Measurements from ENCODE around the gene S100A11.
A peak's percentile ranks its signal among the peaks of the same experiment; 100 is the strongest.
"Not testable (repeated sequence)": the region's sequence is repeated elsewhere in the genome, so short reads cannot be mapped to it uniquely, and the experiment has no call there.

Gene S100A11

DNA sequence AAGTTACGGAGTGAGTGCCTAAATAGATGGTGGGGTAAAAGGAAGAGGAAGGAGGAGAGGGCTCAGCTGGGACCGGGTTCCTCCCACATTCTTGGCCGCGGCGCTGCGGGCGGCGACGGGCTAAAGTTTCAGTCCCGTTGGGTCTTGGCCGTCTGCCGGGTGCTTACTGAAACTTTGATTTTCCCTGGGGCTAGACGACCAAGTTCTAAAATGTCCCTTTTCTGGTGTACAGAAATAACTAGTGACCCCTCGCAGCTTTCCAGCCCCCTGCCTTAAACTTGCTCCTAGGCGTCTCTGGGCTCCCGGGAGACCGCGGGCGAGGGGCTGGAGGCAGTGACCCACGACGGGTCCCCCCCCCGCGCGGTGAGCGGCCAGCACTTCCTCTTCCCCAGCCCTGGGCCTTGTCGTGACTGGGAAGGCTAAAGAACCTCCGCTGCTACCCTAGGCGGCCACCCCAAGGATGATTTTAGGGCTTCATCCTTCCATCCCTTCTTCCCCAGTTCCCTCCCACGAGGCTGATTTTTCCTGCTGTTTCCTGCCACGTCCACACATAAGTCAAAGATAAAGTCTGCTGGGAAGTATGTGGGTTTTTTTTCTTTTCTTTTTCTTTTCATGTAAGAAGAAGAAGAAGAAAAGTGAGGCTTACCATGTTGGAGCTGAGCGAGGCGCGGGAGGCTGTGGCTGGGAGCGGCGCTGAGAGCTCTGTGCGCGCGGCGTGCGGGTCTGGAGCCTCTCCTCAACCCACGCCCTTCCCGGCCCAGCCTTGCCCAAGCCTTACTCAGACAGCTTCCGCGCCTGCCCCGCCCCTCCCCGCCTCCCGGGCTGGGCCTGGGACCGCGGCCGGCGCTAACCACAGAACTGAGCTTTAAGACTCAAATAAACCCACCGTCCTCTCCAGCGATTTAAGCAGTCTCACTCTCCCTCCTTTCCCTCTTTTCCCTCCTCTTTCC, at the start of gene S100A11:
S100A11 (minus strand) TSS at position 738 of the 950 bp plus-strand sequence; CDS start at position 649, 89 bp downstream.
- DNase-seq: peak; percentile 39

DNA sequence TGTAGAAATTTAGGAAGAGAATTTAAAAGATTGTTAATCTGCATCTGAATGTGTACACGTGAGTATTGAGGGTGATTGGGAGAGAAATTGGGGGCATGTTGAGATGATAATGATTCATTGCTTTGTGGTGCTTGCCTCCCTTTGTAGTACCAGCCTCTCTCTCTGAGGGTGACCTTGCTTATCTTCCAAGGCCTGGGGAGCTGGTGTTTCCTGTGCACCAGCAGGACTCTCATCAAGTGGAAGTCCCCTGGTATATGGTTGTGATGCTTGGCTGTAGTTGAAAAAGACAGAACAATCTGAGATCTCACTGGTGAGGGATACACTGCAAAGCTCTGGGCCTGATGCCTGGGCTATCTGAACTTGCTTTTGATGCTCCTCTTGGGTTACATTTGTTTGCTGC, 48.0 kb upstream of the S100A11 start:
- DNase-seq: no peak

DNA sequence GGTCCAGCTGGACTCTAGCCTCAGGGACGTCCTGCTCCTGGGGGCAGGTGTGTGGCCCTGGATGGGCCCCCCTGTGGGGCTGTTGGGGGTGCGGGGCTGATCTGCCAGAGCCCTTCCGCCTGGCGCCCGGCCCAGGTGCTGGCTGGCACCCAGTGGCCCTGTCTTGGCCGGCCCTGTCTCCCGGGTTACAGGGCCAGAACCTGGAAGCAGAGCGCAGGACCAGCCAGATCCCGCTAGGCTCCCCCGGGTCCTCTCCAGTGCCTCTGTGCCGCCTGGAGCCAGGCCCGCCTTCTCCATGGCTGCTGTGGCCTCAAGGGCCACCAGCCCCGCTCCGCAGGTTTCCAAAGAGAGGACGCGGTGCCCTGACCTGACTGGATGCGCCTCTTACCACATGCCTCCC, 44.2 kb upstream of the S100A11 start:
- not testable (repeated sequence) for DNase-seq

DNA sequence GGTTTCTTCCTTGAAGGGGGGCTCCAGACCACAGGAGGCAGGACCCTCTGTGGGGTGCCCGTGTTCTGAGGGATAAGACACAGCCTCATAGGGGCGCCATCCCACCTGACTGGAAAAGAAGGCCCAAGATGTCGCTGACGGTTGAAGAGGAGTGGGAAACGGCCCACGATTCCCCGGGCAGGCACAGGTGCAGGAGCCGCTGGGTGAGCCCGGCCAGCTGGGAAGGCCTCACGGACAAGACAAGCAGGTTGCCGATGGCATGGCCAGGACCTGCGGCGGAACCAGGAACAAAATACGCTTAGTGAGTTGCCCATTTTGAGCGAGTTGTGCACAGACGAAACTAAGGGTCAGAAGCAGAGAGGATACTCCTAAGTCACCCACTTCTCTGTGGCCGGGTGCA, 43.7 kb upstream of the S100A11 start:
- not testable (repeated sequence) for DNase-seq

DNA sequence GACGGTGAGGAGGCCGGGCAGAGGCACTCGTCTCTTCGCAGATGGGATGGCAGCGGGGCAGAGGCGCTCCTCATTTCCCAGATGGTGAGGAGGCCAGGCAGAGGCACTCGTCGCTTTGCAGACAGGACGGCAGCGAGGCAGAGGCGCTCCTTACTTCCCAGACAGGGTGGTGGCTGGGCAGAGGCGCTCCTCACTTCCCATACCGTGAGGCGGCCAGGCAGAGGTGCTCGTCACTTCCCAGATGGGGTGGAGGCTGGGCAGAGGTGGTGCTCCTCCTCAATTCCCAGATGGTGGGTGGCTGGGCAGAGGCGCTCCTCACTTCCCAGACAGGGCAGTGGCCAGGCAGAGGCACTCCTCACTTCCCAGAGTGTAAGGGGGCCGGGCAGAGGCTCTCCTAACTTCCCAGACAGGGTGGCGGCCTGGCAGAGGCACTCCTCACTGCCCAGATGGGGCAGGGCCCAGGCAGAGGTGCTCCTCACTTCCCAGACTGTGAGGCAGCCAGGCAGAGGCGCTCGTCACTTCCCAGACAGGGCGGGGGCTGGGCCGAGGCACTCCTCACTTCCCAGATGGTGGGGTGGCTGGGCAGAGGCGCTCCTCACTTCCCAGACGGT, 42.1 kb upstream of the S100A11 start:
- DNase-seq: no peak

DNA sequence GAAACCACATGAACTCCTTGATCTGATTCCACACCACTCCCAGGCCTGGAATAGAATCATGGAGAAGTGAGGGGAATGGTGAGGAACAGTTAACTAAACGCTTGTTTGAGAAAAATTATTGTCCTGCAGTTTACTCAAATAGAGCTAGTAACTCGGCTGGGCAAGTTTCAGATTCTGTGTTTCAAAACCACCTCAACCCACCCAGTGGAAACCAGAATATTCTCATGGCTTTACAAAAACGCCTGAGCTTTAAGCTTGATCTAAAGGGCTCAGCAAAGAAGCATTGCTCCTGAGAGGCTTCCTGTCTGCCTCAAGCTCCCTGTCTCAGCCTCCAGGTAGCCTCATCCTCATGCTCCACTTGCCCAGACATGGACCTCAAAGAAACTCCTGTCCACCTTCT, 35.5 kb upstream of the S100A11 start:
- DNase-seq: no peak

DNA sequence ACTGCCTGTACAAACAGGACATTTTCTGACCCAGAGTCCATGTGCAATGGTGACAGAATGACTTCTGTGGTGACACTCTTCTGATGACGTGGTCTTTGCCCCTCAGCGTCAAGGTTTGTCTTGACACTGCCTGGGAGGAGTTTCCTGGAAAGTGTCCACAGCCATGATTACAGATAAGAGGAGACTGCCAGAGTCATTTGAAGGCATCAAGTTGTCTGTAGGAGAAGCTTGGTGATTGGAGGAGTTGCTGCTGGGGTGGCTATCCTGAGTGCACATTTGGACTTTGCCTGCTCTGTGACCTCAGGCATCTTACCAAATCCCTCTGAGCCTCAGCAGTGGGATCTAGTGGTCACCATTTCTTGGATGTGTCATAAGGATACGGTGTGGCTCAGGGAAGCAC, 34.3 kb upstream of the S100A11 start:
- DNase-seq: no peak

DNA sequence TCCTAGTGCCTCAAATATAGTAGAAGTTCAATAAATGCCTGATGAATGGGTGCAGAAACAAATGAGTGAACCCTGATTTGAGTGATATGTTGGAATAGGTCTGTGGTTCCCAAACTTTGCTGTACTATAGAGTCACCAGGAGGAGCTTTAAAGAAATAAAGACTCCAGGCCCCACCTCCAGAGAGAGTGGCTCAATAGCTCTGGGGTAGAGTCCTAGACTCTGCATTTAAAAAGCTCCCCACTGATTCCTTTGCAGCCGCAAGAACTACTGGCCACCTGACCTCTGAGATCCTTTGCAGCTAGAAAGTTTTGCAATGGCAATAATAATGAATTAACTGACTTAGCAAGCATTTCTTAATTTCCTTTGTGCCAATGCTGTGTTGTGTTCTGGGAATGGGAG, 31.1 kb upstream of the S100A11 start:
- DNase-seq: no peak

DNA sequence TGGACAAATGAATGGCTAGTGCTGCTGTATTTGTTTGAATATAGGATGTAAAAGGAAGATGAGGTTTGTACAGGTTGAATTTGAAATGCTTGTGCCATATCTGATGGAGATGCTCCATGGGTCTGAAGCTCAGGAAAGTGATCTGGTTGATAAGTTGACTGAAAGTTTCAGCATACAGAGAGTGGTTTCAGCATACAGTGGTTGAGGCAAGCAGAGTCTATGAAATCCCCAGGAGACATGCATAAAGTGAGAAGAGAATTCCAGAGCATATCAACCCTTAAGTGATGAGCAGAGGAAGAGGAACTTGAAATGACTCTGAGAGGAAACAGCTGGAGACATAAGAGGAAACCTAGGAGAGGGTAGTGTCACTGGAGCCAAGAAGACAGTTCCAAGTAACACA, 30.3 kb upstream of the S100A11 start:
- DNase-seq: no peak

DNA sequence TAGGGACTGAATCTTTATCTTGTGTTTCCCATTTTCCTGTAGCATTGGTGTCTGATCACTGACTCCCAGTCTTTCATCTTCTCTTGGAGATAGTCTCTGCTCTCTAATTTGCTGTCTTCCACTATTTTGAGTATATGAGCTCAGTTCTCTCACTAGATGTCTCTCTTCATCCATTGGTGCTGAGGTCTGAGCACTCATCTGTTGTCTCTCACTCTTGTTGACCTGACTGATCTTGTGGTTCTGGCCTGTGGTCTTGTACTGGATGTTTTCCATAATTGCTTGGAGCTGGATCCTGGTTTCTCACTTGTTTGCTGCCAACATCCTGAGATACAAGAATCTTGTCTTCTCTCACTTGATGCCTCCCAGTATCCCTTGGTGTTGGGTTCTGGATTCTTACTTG, 25.1 kb upstream of the S100A11 start:
- DNase-seq: no peak

DNA sequence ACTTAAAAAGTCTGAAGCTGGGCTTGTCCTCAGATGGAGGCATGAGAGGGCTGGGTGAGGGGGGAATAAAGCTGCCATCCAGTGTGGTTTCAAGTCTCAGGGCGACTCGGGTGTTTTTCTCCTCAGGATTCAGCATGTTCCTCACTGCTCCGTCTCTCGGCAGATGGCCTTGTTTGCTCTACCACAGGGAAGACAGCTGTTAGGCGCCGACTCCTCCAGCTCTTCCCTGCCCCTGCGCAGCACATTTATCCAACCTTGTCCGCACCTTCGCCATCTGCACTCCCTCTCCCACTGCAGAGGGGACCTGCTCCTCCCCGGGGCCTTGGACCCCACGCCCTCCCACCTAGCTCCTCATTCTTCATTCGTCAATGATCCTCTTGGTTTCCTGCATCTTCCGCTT, 16.6 kb upstream of the S100A11 start:
- DNase-seq: peak; percentile 30

DNA sequence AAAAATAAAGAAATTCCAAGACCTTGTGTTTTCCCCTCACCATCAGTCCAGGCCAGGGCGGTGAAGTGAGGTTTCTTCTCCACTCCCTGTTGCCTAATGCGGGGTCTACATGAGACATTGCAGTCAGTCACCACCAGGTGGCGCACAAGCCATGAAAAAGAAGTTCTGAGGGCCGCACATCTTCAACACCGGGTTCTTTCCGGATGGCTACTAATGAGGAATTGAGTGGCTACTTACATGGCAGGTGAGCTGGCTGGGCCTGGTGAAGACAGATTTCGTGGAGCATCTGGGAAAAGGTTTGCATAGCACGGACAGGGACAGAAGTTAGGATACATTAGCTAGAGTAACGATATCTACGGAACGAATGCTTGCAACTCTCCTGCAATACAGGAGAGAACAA, 15.8 kb upstream of the S100A11 start:
- peak; percentile 82 for DNase-seq

DNA sequence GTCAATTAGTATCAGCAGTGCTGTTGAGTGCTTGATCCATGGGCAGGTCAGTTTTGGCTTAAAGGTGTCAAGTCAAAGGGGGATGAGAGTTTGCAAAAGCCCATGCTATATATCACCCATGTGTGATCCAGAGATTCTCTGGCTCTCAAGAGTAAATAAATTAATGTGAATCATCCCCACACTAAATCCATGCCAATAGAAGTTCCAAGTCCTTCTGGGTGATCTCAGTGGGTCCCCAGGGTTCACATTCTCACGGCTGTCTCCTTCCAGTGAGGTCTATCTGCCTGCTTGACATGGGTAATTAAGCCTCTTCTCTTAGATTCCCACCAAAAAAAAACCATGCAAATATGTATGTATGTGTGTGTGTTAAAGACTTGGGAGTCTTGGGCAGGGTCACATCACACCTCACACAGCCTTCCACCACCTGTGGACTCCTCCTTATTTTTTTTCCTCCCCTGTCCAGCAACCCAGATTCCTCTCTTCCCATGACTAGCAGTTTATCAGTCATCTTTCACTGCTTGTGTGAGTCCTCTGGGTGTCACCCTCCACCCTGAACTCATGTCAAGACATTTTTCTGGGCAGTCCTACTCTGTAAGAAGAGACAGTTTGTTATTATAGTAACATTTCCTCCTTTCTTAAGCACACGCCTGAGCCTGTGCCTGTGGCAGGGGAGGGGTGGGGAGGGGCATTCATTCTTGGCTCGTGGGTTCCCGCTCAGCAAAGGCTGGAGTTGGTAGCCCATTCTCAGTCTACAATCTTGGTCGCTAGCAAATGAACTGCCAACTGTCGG, 14.3 kb upstream of the S100A11 start:
- DNase-seq: no peak

DNA sequence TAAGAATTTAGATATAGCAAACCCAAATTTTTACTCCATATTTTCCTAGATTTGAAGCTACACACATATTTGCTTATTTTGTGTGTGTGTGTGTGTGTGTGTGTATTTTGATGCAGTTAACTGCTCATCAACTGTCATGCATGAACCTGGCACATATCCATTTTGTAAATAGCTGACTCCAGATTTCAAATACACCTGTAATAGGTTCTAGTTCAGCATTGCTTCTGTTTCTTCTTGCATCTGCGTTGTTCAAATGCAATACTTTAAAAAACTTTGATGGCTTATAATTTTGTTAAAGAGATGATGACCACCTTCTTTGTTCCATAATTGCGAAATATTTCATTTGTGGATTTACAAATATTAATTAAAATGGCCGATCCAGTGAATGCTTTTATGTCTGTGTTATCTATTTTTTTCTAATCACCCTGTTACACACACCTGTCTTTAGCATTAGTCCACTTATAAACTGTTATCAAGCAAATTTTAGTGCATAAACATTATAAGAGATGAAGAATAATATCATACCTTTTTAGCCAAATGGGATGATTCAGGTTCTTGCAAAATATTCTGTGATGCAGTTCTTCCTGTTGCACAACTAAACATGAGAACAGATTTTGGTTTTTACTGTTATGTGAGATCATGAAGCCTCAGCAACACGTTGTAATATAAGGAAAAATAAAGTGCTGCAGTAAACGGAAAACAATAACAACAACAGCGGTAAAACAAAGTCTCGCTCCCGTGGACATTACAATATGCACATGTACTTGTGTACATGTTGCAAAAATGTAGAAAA, 12.7 kb upstream of the S100A11 start:
- DNase-seq: no peak

DNA sequence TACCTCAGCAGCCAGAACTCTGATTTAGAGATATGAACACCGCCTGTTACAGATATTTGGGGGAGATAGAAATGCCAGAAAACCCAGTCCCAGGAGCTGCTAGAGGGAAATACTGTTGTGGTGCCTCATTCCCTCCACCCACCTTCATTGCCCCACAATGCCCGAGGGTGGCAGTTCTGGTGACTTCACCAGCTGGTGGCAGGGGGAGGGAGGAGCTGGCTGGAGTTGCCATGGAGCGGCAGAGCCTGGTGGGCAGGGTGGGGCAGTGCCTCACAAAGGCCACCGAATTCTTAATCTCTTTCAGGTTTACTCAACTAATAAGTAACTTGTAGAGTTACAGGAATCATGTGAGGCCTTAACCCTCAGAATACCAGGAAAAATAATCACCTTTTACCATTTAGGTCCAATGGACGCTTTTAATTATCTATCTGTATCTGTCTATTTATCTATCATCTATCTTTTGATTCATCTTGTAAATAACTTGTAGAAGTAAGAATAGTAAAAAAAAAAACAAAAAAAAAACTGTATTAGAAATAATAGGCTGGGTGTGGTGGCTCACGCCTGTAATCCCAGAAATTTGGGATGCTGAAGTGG, 11.7 kb upstream of the S100A11 start:
- peak; percentile 90 for DNase-seq

DNA sequence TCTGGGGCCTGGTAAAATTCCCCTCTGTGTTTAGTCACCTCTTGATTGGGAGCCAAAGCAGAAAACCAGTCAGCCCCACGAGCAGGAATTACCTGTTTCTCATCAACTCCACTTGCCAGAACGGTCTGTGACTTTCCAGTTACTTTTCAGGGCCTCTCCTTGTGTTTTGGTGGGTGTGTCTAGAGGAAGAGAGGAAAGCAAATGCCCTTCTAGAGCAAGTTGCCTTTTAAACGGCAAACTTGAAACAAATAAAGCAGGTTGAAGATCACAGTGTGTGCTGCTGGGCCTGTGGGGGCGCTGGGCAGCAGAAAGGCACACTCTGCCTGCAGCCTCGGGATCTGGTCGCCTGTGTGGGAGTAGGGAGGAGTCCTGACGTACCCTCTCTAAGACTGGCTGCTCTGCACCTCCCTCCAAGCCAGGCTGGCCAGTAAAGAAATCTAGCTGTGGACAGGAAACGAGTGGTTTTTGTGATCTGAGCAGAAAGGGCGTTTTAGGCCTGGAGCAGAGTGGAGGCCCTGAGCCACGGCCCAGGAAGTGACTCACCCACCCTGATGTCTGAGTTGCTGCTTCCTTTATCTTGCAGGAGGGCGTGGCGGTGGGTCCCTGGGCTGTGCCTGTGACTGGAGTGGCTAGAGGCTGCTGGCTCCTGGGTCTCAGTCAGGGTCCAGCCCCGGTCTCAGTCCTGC, 11.1 kb upstream of the S100A11 start:
- DNase-seq: peak; percentile 95

DNA sequence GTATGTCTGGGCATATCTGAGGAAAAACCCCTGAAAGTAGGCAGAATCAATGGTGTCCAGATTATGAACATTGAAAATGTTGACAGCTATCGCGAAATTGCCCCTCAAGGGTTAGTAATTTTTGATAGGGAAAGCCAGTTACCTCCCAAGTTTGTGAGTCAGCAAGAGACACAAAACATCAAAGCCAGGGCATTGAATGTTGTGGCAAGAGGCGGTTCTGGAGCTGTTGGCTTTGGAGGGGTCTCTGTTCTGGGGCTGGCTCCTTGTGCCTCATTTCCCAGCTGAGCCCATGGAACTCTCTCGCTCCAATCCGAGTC, 10.6 kb upstream of the S100A11 start:
- DNase-seq: no peak

DNA sequence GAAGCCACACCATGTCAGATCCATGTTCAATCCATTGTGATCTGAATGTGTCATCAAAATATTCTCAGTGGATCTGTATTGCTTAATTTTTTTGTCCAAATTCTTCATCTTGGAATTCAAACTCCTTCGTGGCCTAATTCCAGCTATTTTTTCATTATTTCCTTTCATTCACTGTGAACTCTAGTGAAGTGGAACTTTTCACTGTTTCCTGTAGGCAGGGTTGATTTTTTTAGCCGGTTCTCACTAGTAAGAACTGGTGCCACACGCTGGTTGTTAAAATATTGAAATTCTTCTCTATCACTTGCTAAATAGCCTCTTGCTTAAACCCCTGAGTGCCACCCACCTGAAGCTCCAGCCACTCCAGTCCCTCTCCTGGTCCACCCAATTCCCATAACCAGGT, 7.6 kb upstream of the S100A11 start:
- DNase-seq: no peak

DNA sequence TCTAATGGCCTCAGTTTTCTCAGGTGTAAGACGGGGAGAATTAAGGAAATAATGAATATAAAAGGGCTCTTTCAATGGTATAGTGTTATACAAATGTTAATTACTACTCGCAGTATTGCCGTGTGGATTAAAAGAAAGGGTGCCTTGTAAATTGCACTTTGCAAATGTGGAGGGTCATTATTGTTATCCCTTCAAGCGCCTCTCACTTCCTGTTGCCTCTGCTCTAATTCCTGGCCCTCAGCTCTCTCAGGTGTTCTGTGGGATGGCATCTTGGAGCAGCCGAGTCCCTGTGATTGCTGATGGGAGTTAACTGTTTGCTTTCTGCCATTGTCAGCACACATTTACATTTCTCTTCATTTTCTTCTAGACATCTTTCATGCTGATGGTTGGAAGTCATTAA, 7.1 kb upstream of the S100A11 start:
- DNase-seq: peak; percentile 26

DNA sequence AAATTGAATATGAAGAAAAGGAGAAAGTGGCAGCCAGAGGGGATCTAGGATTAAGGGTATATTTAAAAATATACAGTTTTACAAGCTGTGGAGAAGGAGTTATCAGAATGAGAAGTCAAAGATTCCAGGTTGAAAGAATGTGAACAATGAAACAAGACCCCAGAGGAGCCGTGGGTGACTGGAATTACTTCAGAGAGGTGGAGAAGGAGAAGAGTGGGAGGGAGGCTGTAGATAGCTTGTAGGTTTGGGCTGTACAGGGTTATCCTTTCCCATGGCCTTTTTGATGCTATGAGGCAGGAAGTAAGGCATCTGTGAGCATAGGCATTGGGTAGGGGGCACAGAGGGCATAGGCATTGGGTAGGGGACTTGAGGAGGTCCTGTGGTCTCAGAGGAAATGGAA, 5.2 kb upstream of the S100A11 start:
- no peak for DNase-seq

DNA sequence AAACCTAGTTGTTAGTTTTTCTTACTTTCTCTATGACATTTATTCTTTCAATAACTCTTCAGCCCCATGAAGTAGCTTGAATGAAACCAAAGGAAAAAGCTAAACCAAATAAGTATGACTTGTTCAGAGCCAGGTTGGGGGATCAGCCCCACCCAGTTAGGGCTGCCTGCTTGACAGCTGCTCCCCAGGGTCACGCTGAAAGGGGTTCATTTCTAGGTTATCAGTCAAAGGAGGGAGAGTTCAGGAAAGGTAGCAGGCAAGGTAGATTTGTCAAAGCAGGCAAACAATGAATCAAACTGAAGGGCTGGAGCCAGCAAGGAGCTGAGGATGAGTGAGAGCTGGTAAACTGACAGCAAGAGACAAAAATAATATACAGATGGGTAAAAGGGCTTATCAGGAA, 3.1 kb upstream of the S100A11 start:
- DNase-seq: no peak

DNA sequence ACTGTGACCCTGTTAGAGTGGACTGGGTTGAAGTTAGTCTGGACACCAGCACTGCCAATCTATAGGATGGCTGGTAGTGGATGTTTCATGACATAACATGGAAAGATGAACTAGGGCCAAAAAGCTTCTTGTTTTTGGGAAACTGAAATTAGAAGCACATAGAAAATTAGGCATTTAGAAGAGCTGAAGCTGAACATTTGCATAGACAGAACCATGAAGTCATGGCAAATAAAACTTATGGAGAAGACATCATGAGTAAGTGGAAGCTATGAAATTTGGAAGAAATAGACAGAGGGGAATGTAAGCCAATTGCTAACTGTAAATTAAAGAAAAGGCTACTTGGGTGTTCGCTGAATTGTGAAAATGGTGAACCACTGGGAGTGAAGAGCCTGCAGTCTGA, 2.7 kb upstream of the S100A11 start:
- no peak for DNase-seq

All from DMS153 (cell line).